Endothelial cell of umbilical vein (primary cell): ENCODE data around the gene TUBA3C. TPM values are rescaled to one million over a fixed set of nuclear protein-coding genes. Genes with fewer than 3 reads are reported as not detected.

ENCODE experiments used
- BruUV-seq: library from RNA; stranded (reverse); fragments of 400-500 nt; replicated peaks from 2 replicates; lab custom pipeline; 2021; lab: Mats Ljungman, UMichigan
- CTCF ChIA-PET: fragments of 300-600, 350-600 bp; sonication (Branson Sonifier 250); formaldehyde crosslinking; loops from one replicate; lab custom pipeline; 2021; ENCODE audit warnings: antibody characterized with exemption, inconsistent platforms; lab: Charles Lee
- POLR2A ChIA-PET: fragments of 300-600, 350-600 bp; sonication (Branson Sonifier 250); formaldehyde crosslinking; loops from one replicate; lab custom pipeline; 2021; ENCODE audit warnings: antibody characterized with exemption, inconsistent platforms; lab: Charles Lee
- DNase-seq: peaks from one replicate; pipeline ENCODE4 v3.0.0-alpha.2; 2011; ENCODE audit warnings: low read depth, low spot score
- FAIRE-seq: peaks from 2 replicates; lab custom pipeline; 2011; peaks lifted over from hg19 to GRCh38; lab: Jason Lieb, UNC
- H2AFZ ChIP-seq: 2 replicates; pipeline ENCODE4 v1.6.0; 2012; ENCODE audit warnings: low read depth, low read length, control low read depth, inconsistent platforms
- H3K27ac ChIP-seq: 2 replicates; pipeline ENCODE4 v1.5.1; 2011; ENCODE audit warnings: low read depth, mild to moderate bottlenecking, control low read depth, low read length, moderate library complexity; ENCODE audit not compliant: insufficient read depth
- H3K27me3 ChIP-seq, 2 experiments: 2 replicates each; pipeline versions ENCODE4 v1.6.0 to v1.6.1; 2011; ENCODE audit warnings: low read length in 2 of 2, mixed read lengths in 1 of 2; ENCODE audit not compliant: control insufficient read depth in 2 of 2, insufficient read depth in 2 of 2
- H3K36me3 ChIP-seq, 2 experiments: 2 replicates in 1 of 2; 3 replicates in 1 of 2; pipeline ENCODE4 v1.5.1; 2011; ENCODE audit warnings: low read length in 2 of 2, mild to moderate bottlenecking in 1 of 2, moderate library complexity in 1 of 2; ENCODE audit not compliant: control insufficient read depth in 2 of 2, insufficient read depth in 2 of 2; ENCODE audit errors: extremely low read depth in 1 of 2
- H3K4me1 ChIP-seq: 3 replicates; pipeline ENCODE4 v1.5.1; 2011; ENCODE audit warnings: mild to moderate bottlenecking, low read length; ENCODE audit not compliant: control insufficient read depth, insufficient read depth; ENCODE audit errors: extremely low read depth
- H3K4me2 ChIP-seq: 2 replicates; pipeline ENCODE4 v1.6.1; 2011; ENCODE audit warnings: low read length, control low read depth, mixed read lengths; ENCODE audit not compliant: insufficient read depth
- H3K4me3 ChIP-seq, 3 experiments: fragments of 200-600 bp in 1 of 3; sonication (generic), shearing (Covaris generic) in 1 of 3; replicated peaks in 1 of 3; 2 replicates each; pipeline ENCODE4 v1.5.1; 2011 to 2016; ENCODE audit warnings: control low read depth in 3 of 3, low read length in 3 of 3, mild to moderate bottlenecking in 2 of 3, inconsistent platforms in 1 of 3, low read depth in 1 of 3, moderate library complexity in 1 of 3; ENCODE audit not compliant: insufficient read depth in 1 of 3
- H3K79me2 ChIP-seq: 2 replicates; pipeline ENCODE4 v1.6.0; 2012; ENCODE audit warnings: low read length, inconsistent platforms; ENCODE audit not compliant: control insufficient read depth, insufficient read depth
- H3K9ac ChIP-seq: replicated peaks from 2 replicates; pipeline ENCODE3; 2011; ENCODE audit warnings: low read length, control low read depth; ENCODE audit not compliant: insufficient read depth; ENCODE audit errors: extremely low read depth
- H3K9me1 ChIP-seq: replicated peaks from 3 replicates; pipeline ENCODE4 v1.6.0; 2011; ENCODE audit warnings: mild to moderate bottlenecking, low read length; ENCODE audit not compliant: control insufficient read depth, insufficient read depth; ENCODE audit errors: extremely low read depth
- H3K9me3 ChIP-seq: replicated peaks from 2 replicates; pipeline ENCODE4 v1.5.1; 2012; ENCODE audit warnings: low read length, inconsistent platforms; ENCODE audit not compliant: control insufficient read depth, insufficient read depth
- H4K20me1 ChIP-seq: replicated peaks from 2 replicates; pipeline ENCODE3; 2011; ENCODE audit warnings: mild to moderate bottlenecking, low read length; ENCODE audit not compliant: control insufficient read depth, insufficient read depth; ENCODE audit errors: extremely low read depth
- MYC ChIP-seq: IDR thresholded peaks from one replicate; pipeline ENCODE4 v1.6.1; 2011; ENCODE audit warnings: mild to moderate bottlenecking, low read depth, low read length
- dilution Hi-C: fragments of 300-500 bp; cut with MboI; formaldehyde crosslinking; loops from one replicate; pipeline ENCODE4 v1.15.0; 2019; ENCODE audit warnings: low sequenced_read_pairs; ENCODE audit not compliant: extremely low pct_ligation_motif_present
- intact Hi-C: fragments of 100-400 bp; cut with micrococcal nuclease; formaldehyde crosslinking; loops from one replicate; pipeline ENCODE4 v1.10.0; 2022
- polyA plus RNA-seq, 4 experiments: library from polyadenylated mRNA; depleted of rRNA in 3 of 4; stranded (reverse) in 3 of 4; unstranded in 1 of 4; fragments of >200 nt; gene quantifications; 2 replicates each; pipeline versions ENCODE4 v1.2.1 to v1.2.3, GENCODE V29; 2011 to 2012; ENCODE audit warnings: missing spikeins in 1 of 4
- total RNA-seq: library from RNA; stranded (reverse); gene quantifications from 2 replicates; pipeline ENCODE4 v1.2.3, GENCODE V29; 2021
- TF ChIP-seq, protein P1 (sequence below): IDR thresholded peaks from 2 replicates; pipeline ENCODE4 v1.6.1; 2011; ENCODE audit not compliant: insufficient read depth, insufficient read length

TUBA3C gene
- total and polyA plus RNA-seq, 2 donors (not counting 3 experiments of a cell fraction or from before 2014, with no cell fraction given), result not detected

DNA sequence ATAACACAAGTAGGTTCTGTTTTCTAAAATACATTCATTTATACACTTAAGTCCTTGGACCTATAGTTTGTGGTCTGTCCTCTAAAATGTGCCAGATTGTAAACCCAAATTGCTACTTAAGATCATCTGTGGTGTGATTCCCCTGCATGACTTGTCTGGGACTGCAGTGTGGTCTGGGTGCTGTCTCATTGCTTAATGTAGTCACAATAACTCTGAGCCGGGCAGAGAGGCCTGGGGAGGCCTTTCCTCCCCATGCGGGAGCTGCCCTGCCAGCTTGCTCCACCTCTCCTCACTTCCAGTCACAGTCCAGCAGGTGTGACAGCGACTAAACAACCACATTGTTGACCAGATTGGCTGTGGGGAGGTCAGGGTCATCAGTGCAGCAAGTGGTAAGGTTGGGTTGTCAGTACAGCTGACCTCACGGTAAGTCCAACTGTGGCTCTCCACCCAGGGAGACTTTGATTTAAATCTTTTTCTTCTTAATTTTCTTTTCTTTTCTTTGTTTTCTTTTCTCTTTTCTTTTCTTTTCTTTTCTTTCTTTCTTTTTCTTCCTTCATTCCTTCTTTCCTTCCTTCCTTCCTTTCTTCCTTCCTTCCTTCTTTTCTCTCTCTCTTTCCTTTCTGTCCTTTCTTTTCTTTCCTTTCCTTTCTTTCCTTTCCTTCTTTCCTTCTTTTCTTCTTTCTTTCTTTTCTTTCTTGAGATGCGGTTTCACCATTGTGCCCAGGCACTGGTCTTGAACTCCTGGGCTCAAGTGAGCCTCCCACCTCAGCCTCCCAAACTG, 4.4 kb upstream of the TUBA3C start:
- BruUV-seq, result no TSS peak
- no peaks in the 10 kb centered on the region for H3K9me1 ChIP-seq
- no peak for TF ChIP-seq MYC
- H3K27me3 ChIP-seq, result no peaks in the 10 kb centered on the region
- no peak for FAIRE-seq
- no peak overlapping the region for H3K27ac ChIP-seq
- no peak overlapping the region for H3K4me2 ChIP-seq
- DNase-seq, result no peak
- H3K79me2 ChIP-seq, result no peaks in the 10 kb centered on the region
- no peaks in the 10 kb centered on the region for H3K4me1 ChIP-seq
- CTCF ChIA-PET, result no interaction called here
- intact Hi-C loops (no loop called here), dilution Hi-C loops (no loop called here)
- H3K36me3 ChIP-seq, result no peaks in the 10 kb centered on the region
- POLR2A ChIA-PET, result no interaction called here
- H3K4me3 ChIP-seq, result no peak overlapping the region
- H4K20me1 ChIP-seq, result no peaks in the 10 kb centered on the region
- H3K9me3 ChIP-seq, result peaks cover 2% of the 10 kb centered on the region
- no peak overlapping the region for H3K9ac ChIP-seq
- H2AFZ ChIP-seq, result no peak overlapping the region

DNA sequence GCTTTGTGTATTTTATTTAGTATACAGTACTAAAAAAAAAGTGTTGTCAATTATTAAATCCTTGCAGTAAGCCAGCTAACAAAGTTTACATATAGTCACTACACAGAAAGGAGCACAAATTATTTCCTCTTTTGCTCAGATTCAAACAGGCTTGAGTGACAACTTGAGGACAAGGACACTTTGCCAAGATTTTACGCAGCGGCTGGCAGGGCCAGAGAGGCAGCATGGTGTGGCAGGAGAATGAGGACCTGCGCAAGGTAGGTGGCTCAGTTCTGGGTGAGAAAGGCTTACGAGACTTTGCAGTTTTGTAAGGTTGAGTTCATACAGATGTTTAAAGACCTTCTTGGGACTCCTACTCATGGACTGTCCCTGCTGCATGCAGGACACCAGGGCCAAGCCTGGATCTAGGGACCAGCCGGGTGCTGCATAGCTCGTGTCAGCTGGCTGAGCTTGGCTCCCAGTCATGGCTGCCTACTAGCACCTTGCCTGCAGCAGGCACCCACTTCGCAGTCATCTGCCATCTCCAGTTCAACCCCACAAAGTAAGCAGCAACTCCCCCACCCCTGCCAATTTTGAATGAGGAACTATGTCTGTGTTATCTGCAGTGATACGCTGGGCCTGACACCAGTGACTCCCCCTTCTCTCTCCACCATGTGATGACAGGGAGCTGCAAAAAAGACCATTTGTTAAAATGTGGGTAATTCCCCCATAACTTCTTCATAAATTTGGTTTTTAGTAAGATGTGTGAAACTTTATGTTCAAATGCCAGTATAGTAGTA, 3.7 kb upstream of the TUBA3C start:
- Histone ChIP-seq H3K4me2 (no peak overlapping the region), H3K27me3 (no peaks in the 10 kb centered on the region), H3K27ac (no peak overlapping the region), H3K36me3 (no peaks in the 10 kb centered on the region), H3K9me1 (no peaks in the 10 kb centered on the region), H3K4me1 (no peaks in the 10 kb centered on the region), H4K20me1 (no peaks in the 10 kb centered on the region), H3K4me3 (no peak overlapping the region), H2AFZ (no peak overlapping the region), H3K79me2 (no peaks in the 10 kb centered on the region), H3K9me3 (peaks cover 2% of the 10 kb centered on the region), H3K9ac (no peak overlapping the region)
- intact Hi-C loops (no loop called here), dilution Hi-C loops (no loop called here)
- ChIA-PET CTCF (no interaction called here), POLR2A (no interaction called here)
- DNase-seq, result no peak
- FAIRE-seq, result no peak
- no peak for TF ChIP-seq MYC
- TF ChIP-seq, protein P1, sequence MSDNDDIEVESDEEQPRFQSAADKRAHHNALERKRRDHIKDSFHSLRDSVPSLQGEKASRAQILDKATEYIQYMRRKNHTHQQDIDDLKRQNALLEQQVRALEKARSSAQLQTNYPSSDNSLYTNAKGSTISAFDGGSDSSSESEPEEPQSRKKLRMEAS, result no peak
- BruUV-seq, result no TSS peak
